ENCODE measurements around the gene TMEM248.
A peak's percentile ranks its signal among the peaks of the same experiment; 100 is the strongest.
"Not testable (repeated sequence)": the region's sequence is repeated elsewhere in the genome, so short reads cannot be mapped to it uniquely, and the experiment has no call there.

Gene TMEM248

GRCh38 chr7:66980336-66980735 lies 59.3 kb downstream of the TMEM248 start:
- DNase-seq; in situ Hi-C loops (cut with MboI; ENCODE audit: low pct_unique_long_range_greater_than_20kb, low sequenced_read_pairs): not testable (repeated sequence)

GRCh38 chr7:66989552-66989951 lies 68.5 kb downstream of the TMEM248 start:
- DNase-seq; in situ Hi-C loops (cut with MboI; ENCODE audit: low pct_unique_long_range_greater_than_20kb, low sequenced_read_pairs): not testable (repeated sequence)

DNA sequence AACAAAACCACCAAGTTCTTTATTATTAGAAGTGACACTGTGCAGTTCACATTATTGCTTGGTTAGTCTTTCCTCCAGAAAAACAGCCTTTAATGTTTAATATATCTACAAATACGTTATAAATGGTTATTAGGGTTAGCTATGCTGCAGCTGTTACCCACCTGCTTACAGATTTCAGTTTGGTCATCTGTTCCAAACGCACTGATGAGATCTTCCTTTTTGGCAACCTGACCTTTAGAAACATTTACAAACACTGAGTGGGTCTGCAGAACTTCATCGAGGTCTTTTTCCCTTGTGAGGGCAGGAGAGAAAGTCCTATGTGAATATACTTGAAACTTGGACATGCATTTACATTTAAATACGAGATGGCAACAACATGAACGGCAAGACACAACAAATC lies 73.0 kb downstream of the TMEM248 start:
- in situ Hi-C loops (cut with MboI; ENCODE audit: low pct_unique_long_range_greater_than_20kb, low sequenced_read_pairs); DNase-seq: not testable (repeated sequence)

- in situ Hi-C loops (cut with MboI; ENCODE audit: low pct_unique_long_range_greater_than_20kb, low sequenced_read_pairs): not testable (repeated sequence)
- peak; percentile 72 for DNase-seq
Observed at GRCh38 chr7:66994691-66995049, 73.6 kb downstream of the TMEM248 start.

- in situ Hi-C loops (cut with MboI; ENCODE audit: low pct_unique_long_range_greater_than_20kb, low sequenced_read_pairs): not testable (repeated sequence)
- peak; percentile 99 for DNase-seq
Observed at GRCh38 chr7:66995050-66995776, 74.2 kb downstream of the TMEM248 start, which contains the start of gene SBDS. SBDS (minus strand) TSS chr7:66995586; CDS start chr7:66995417, 169 bp downstream.

DNA sequence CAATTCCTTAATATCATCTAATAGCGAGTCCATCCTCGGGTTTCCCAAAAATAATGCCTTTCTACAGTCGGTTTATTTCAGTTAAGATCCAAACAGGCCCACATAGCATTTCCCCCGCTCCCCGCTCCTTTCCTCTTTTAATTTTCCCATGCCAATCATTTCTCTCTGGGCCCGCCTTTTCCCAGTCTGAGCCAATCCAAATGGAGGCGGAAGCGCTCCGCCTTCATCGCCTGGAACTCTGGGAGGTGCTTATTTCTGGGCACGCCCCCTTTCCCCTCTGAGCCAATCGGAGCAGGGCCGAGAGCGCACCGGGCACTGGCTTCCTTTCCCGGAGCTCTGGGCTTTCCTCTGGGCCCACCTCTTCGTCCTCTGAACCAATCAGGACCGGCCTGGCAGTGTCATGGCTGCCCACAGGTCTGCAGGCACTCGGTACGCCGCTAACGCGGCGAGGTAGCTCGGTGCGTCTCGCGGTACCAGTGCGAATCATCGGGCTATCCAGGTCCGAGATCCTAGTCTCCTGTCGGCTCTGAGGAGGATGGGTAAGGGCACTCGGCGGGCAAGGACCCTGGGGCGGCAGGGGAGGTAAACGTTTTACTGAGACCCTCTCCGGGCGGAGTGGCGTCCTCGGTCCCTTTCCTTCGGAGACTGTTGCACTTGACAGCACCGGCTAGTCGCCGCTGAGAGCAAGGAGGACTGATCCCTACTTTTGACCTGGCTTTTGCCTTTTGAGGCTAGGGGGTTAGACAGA lies 75.6 kb downstream of the TMEM248 start, which contains the start of gene TYW1:
TSS of gene TYW1 (plus strand) at position 390 of the 748 bp plus-strand sequence. CDS start at position 536, 146 bp downstream.
- DNase-seq: peak; percentile 99
- in situ Hi-C loops (cut with MboI; ENCODE audit: low pct_unique_long_range_greater_than_20kb, low sequenced_read_pairs): not testable (repeated sequence)

- peak; percentile 29 for DNase-seq
- in situ Hi-C loops (cut with MboI; ENCODE audit: low pct_unique_long_range_greater_than_20kb, low sequenced_read_pairs): not testable (repeated sequence)
Observed at GRCh38 chr7:67000601-67001258, 79.7 kb downstream of the TMEM248 start.

- in situ Hi-C loops (cut with MboI; ENCODE audit: low pct_unique_long_range_greater_than_20kb, low sequenced_read_pairs): not testable (repeated sequence)
Observed at GRCh38 chr7:67004145-67004544, 83.1 kb downstream of the TMEM248 start.

GRCh38 chr7:67006965-67007364 lies 85.9 kb downstream of the TMEM248 start:
- DNase-seq: no peak
- in situ Hi-C loops (cut with MboI; ENCODE audit: low pct_unique_long_range_greater_than_20kb, low sequenced_read_pairs): no loop called here

More at GRCh38 chr7:67004145-67004544, 83.1 kb downstream of the TMEM248 start:
- not testable (repeated sequence) for DNase-seq

Data from KBM-7 (cell line).